Erythroblast (primary cell): Measurements from ENCODE around the gene MTMR3.

Experiments used
- GATA1 ChIP-seq: IDR thresholded peaks from 2 replicates; pipeline ENCODE4 v1.6.1; 2011; ENCODE audit warnings: low read depth, mild to moderate bottlenecking, control low read depth, low read length, moderate library complexity
- POLR2A ChIP-seq: IDR thresholded peaks from 2 replicates; pipeline ENCODE4 v1.6.1; 2011; ENCODE audit warnings: mild to moderate bottlenecking, low read length

DNA sequence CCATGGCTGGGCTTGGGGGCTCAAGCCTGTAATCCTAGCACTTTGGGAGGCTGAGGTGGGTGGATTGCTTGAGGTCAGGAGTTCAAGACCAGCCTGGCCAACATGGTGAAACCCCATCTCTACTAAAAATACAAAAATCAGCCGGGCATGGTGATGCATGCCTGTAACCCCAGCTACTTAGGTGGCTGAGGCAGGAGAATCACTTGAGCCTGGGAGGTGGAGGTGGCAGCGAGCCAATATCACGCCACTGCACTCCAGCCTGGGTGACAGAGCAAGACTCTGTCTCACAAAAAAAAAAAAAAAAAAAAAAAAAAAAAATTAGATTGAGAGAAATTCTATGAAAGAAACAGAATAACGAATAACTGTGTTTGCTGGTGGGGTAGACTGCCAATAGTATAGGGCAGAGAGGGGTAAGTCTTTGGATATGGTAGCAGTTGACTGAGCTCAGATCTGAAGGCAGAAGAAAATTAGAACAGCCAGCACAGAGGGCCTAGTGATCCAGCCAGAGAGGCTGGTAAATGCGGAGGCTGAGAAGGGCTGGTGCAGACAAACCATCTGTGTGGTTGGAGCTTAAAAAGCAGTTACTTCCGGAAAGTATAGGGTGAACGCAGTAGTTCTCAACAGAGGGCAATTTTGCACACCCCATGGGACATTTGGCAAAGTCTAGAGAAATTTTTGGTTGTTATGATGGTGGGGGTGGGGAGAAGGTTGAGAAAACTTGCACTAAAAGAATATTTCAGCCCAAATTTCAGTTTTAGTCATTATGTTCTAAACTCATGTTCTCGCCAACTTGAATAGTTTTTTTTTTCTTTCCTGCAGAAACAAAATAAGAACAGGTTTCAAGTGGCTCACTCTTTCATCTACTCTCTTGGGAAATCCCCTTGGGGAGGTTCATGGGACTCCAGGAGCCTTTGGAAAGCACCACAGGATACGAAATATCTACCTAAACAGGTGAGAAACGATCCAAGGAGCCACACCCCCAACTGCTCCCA lies 195.6 kb downstream of the MTMR3 start:
- TF ChIP-seq POLR2A: no peak
- no peak for TF ChIP-seq GATA1
